GM03348 (cell line): Measurements from ENCODE around the gene TCERG1L.
"Not testable (repeated sequence)": the region's sequence is repeated elsewhere in the genome, so short reads cannot be mapped to it uniquely, and the experiment has no call there.

Experiments
- DNase-seq: peaks from one replicate; pipeline ENCODE4 v3.0.0; 2012; ENCODE audit warnings: low spot score

The TCERG1L gene

GRCh38 chr10:131121511-131122035, 189.9 kb downstream of the TCERG1L start:
- no peak for DNase-seq

- DNase-seq = no peak
Observed at GRCh38 chr10:131119626-131120355, 191.7 kb downstream of the TCERG1L start.

- no peak for DNase-seq
Observed at GRCh38 chr10:131117416-131118212, 193.9 kb downstream of the TCERG1L start.

GRCh38 chr10:131116991-131117375, 194.5 kb downstream of the TCERG1L start:
- no peak for DNase-seq

GRCh38 chr10:131116216-131116990, 195.1 kb downstream of the TCERG1L start:
- no peak for DNase-seq

GRCh38 chr10:131115801-131116200, 195.7 kb downstream of the TCERG1L start:
- DNase-seq = no peak

GRCh38 chr10:131115321-131115720, 196.2 kb downstream of the TCERG1L start:
- DNase-seq = no peak

- DNase-seq = no peak
Observed at GRCh38 chr10:131114846-131115245, 196.7 kb downstream of the TCERG1L start.

- no peak for DNase-seq
Observed at GRCh38 chr10:131113709-131114291, 197.7 kb downstream of the TCERG1L start.

- no peak for DNase-seq
Observed at GRCh38 chr10:131113165-131113564, 198.4 kb downstream of the TCERG1L start.

GRCh38 chr10:131112691-131113090, 198.8 kb downstream of the TCERG1L start:
- no peak for DNase-seq

- DNase-seq = no peak
Observed at GRCh38 chr10:131111471-131112080, 199.9 kb downstream of the TCERG1L start.

- no peak for DNase-seq
Observed at GRCh38 chr10:131111007-131111406, 200.5 kb downstream of the TCERG1L start.

GRCh38 chr10:131110241-131110783, 201.2 kb downstream of the TCERG1L start:
- no peak for DNase-seq

- DNase-seq = no peak
Observed at GRCh38 chr10:131109726-131110125, 201.8 kb downstream of the TCERG1L start.

- no peak for DNase-seq
Observed at GRCh38 chr10:131109291-131109690, 202.2 kb downstream of the TCERG1L start.

GRCh38 chr10:131107970-131108369, 203.6 kb downstream of the TCERG1L start:
- no peak for DNase-seq

GRCh38 chr10:131102676-131103075, 208.8 kb downstream of the TCERG1L start:
- no peak for DNase-seq

- DNase-seq = no peak
Observed at GRCh38 chr10:131102147-131102546, 209.4 kb downstream of the TCERG1L start.

GRCh38 chr10:131100418-131101410, 210.8 kb downstream of the TCERG1L start:
- not testable (repeated sequence) for DNase-seq
